T-helper 2 cell treated with Interferon-gamma antibody and Interleukin-4, amounts not matched to agents 5 μg/mL and 100 μg/mL, for 36 hours (primary cell): ENCODE results near the gene DCAF4.

Experiments
- DNase-seq: peaks from one replicate; pipeline ENCODE4 v3.0.0; 2021; ENCODE audit warnings: low spot score
- H3K27ac Mint-ChIP-seq: one replicate; pipeline ENCODE4 v1.8.0; 2021; ENCODE audit warnings: mild to moderate bottlenecking, mixed read lengths
- H3K27me3 Mint-ChIP-seq: one replicate; pipeline ENCODE4 v1.8.0; 2021; ENCODE audit warnings: low read depth, mixed read lengths
- H3K36me3 Mint-ChIP-seq: one replicate; pipeline ENCODE4 v1.8.0; 2021; ENCODE audit warnings: low read depth, mixed read lengths
- H3K4me1 Mint-ChIP-seq: one replicate; pipeline ENCODE4 v1.8.0; 2021; ENCODE audit warnings: low read depth, mixed read lengths
- H3K4me3 Mint-ChIP-seq: one replicate; pipeline ENCODE4 v1.8.0; 2022; ENCODE audit warnings: mild to moderate bottlenecking, moderate library complexity, mixed read lengths
- H3K9me3 Mint-ChIP-seq: one replicate; pipeline ENCODE4 v1.8.0; 2021; ENCODE audit warnings: mixed read lengths

DCAF4 gene

GRCh38 chr14:72888636-72889201, 37.5 kb upstream of the DCAF4 start:
- Mint-ChIP-seq H3K27me3 (peaks cover 63% of the 10 kb centered on the region), H3K4me3 (no peak overlapping the region), H3K4me1 (peaks cover 15% of the 10 kb centered on the region), H3K36me3 (peaks cover 2% of the 10 kb centered on the region), H3K27ac (no peak overlapping the region), H3K9me3 (no peaks in the 10 kb centered on the region)
- no peak for DNase-seq

GRCh38 chr14:72889366-72889765, 36.9 kb upstream of the DCAF4 start:
- Mint-ChIP-seq H3K9me3 (no peaks in the 10 kb centered on the region), H3K4me3 (no peak overlapping the region)
- no peak for DNase-seq

GRCh38 chr14:72891666-72892102, 34.6 kb upstream of the DCAF4 start:
- no peaks in the 10 kb centered on the region for H3K9me3 Mint-ChIP-seq
- no peak for DNase-seq
- H3K4me1 Mint-ChIP-seq: peaks cover 24% of the 10 kb centered on the region
- peaks cover 80% of the 10 kb centered on the region for H3K27me3 Mint-ChIP-seq
- peaks cover 3% of the 10 kb centered on the region for H3K36me3 Mint-ChIP-seq
- no peak overlapping the region for H3K27ac Mint-ChIP-seq
- H3K4me3 Mint-ChIP-seq: peak overlapping the region; percentile 93

More at GRCh38 chr14:72889366-72889765, 36.9 kb upstream of the DCAF4 start:
- Mint-ChIP-seq H3K4me1 (peaks cover 17% of the 10 kb centered on the region), H3K36me3 (peaks cover 3% of the 10 kb centered on the region), H3K27me3 (peaks cover 69% of the 10 kb centered on the region), H3K27ac (no peak overlapping the region)

GRCh38 chr14:72892103-72892878, 34.0 kb upstream of the DCAF4 start:
- Mint-ChIP-seq H3K9me3 (no peaks in the 10 kb centered on the region), H3K4me3 (peak overlapping the region; percentile 93), H3K36me3 (peaks cover 3% of the 10 kb centered on the region), H3K27me3 (peaks cover 83% of the 10 kb centered on the region), H3K4me1 (peaks cover 24% of the 10 kb centered on the region), H3K27ac (peak overlapping the region; percentile 52)
- no peak for DNase-seq

- Mint-ChIP-seq H3K27me3 (peaks cover 83% of the 10 kb centered on the region), H3K4me3 (peak overlapping the region; percentile 93), H3K9me3 (no peaks in the 10 kb centered on the region), H3K36me3 (peaks cover 3% of the 10 kb centered on the region), H3K4me1 (peaks cover 24% of the 10 kb centered on the region), H3K27ac (peak overlapping the region; percentile 52)
- DNase-seq: peak; percentile 12
Observed at GRCh38 chr14:72892879-72893635, 33.2 kb upstream of the DCAF4 start.

- peak; percentile 90 for DNase-seq
- peaks cover 3% of the 10 kb centered on the region for H3K36me3 Mint-ChIP-seq
- H3K27me3 Mint-ChIP-seq: peaks cover 80% of the 10 kb centered on the region
- peaks cover 24% of the 10 kb centered on the region for H3K4me1 Mint-ChIP-seq
- peak within 1 kb of the TSS; percentile 94 for H3K4me3 Mint-ChIP-seq
- no peaks in the 10 kb centered on the region for H3K9me3 Mint-ChIP-seq
- peak within 1 kb of the TSS; percentile 16 for H3K27ac Mint-ChIP-seq
Observed at GRCh38 chr14:72893636-72894322, 32.5 kb upstream of the DCAF4 start, which contains the start of gene DPF3. Gene DPF3, minus strand, starts transcription at chr14:72894101. Its CDS starts 13 bp downstream, at chr14:72894088.

- H3K27ac Mint-ChIP-seq: peak overlapping the region; percentile 16
- H3K4me1 Mint-ChIP-seq: peaks cover 24% of the 10 kb centered on the region
- H3K27me3 Mint-ChIP-seq: peaks cover 77% of the 10 kb centered on the region
- DNase-seq: no peak
- H3K36me3 Mint-ChIP-seq: peaks cover 3% of the 10 kb centered on the region
- peak overlapping the region; percentile 94 for H3K4me3 Mint-ChIP-seq
- no peaks in the 10 kb centered on the region for H3K9me3 Mint-ChIP-seq
Observed at GRCh38 chr14:72894323-72894622, 32.0 kb upstream of the DCAF4 start.

GRCh38 chr14:72894623-72895378, 31.5 kb upstream of the DCAF4 start:
- no peak for DNase-seq
- peaks cover 76% of the 10 kb centered on the region for H3K27me3 Mint-ChIP-seq
- H3K4me3 Mint-ChIP-seq: peak overlapping the region; percentile 94
- H3K27ac Mint-ChIP-seq: no peak overlapping the region
- H3K36me3 Mint-ChIP-seq: peaks cover 3% of the 10 kb centered on the region
- no peaks in the 10 kb centered on the region for H3K9me3 Mint-ChIP-seq
- H3K4me1 Mint-ChIP-seq: peaks cover 24% of the 10 kb centered on the region

- DNase-seq: no peak
- Mint-ChIP-seq H3K4me3 (no peak overlapping the region), H3K27ac (no peak overlapping the region), H3K9me3 (no peaks in the 10 kb centered on the region), H3K4me1 (peaks cover 13% of the 10 kb centered on the region), H3K36me3 (peaks cover 2% of the 10 kb centered on the region), H3K27me3 (peaks cover 72% of the 10 kb centered on the region)
Observed at GRCh38 chr14:72898448-72898847, 27.8 kb upstream of the DCAF4 start.

- no peak for DNase-seq
- Mint-ChIP-seq H3K27ac (no peak overlapping the region), H3K9me3 (no peaks in the 10 kb centered on the region), H3K36me3 (no peaks in the 10 kb centered on the region), H3K27me3 (peaks cover 57% of the 10 kb centered on the region), H3K4me1 (peaks cover 5% of the 10 kb centered on the region), H3K4me3 (no peak overlapping the region)
Observed at GRCh38 chr14:72901361-72901760, 24.9 kb upstream of the DCAF4 start.

GRCh38 chr14:72902801-72903530, 23.3 kb upstream of the DCAF4 start:
- no peak overlapping the region for H3K27ac Mint-ChIP-seq
- H3K4me1 Mint-ChIP-seq: peaks cover 11% of the 10 kb centered on the region
- DNase-seq: no peak
- no peaks in the 10 kb centered on the region for H3K9me3 Mint-ChIP-seq
- H3K36me3 Mint-ChIP-seq: no peaks in the 10 kb centered on the region
- peaks cover 56% of the 10 kb centered on the region for H3K27me3 Mint-ChIP-seq
- H3K4me3 Mint-ChIP-seq: no peak overlapping the region

GRCh38 chr14:72903716-72904115, 22.5 kb upstream of the DCAF4 start:
- Mint-ChIP-seq H3K36me3 (no peaks in the 10 kb centered on the region), H3K9me3 (no peaks in the 10 kb centered on the region), H3K27ac (no peak overlapping the region), H3K4me1 (peaks cover 11% of the 10 kb centered on the region), H3K4me3 (no peak overlapping the region), H3K27me3 (peaks cover 54% of the 10 kb centered on the region)
- no peak for DNase-seq

- no peaks in the 10 kb centered on the region for H3K9me3 Mint-ChIP-seq
- H3K27ac Mint-ChIP-seq: no peak overlapping the region
- no peak overlapping the region for H3K4me3 Mint-ChIP-seq
- no peak for DNase-seq
- H3K27me3 Mint-ChIP-seq: peaks cover 58% of the 10 kb centered on the region
- no peaks in the 10 kb centered on the region for H3K36me3 Mint-ChIP-seq
- peaks cover 11% of the 10 kb centered on the region for H3K4me1 Mint-ChIP-seq
Observed at GRCh38 chr14:72904218-72904617, 22.0 kb upstream of the DCAF4 start.
